SK-N-SH treated with all-trans-retinoic acid at 6 μM for 48 hours (cell line): ENCODE results near the gene ARMC7.

Experiments used
- CSDC2 ChIP-seq: fragments of 250-450 bp; sonication (Bioruptor Pico); IDR thresholded peaks from 2 replicates; pipeline ENCODE4 v1.5.0; 2020; ENCODE audit warnings: mild to moderate bottlenecking, moderate library complexity
- CSRNP3 ChIP-seq: fragments of 250-450 bp; sonication (Bioruptor Pico); IDR thresholded peaks from 2 replicates; pipeline ENCODE4 v1.5.1; 2021; ENCODE audit warnings: mild to moderate bottlenecking, moderate library complexity
- GLIS3 ChIP-seq: fragments of 250-450 bp; sonication (Bioruptor Pico); IDR thresholded peaks from 2 replicates; pipeline ENCODE4 v1.5.0; 2020; ENCODE audit warnings: mild to moderate bottlenecking, moderate library complexity
- ISL1 ChIP-seq: fragments of 250-450 bp; sonication (Bioruptor Pico); IDR thresholded peaks from 2 replicates; pipeline ENCODE4 v2.1.2; 2022; ENCODE audit warnings: mild to moderate bottlenecking, moderate library complexity
- OSR1 ChIP-seq: fragments of 250-450 bp; sonication (Bioruptor Pico); IDR thresholded peaks from 2 replicates; pipeline ENCODE4 v1.8.0; 2022; ENCODE audit warnings: moderate library complexity, mild to moderate bottlenecking, inconsistent platforms
- RARB ChIP-seq: fragments of 250-450 bp; sonication (Bioruptor Pico); IDR thresholded peaks from 2 replicates; pipeline ENCODE4 v1.8.0; 2021; ENCODE audit warnings: mild to moderate bottlenecking, moderate library complexity
- TCF4 ChIP-seq: fragments of 250-450 bp; sonication (Bioruptor Pico); IDR thresholded peaks from 2 replicates; pipeline ENCODE4 v1.8.0; 2021; ENCODE audit warnings: mild to moderate bottlenecking, moderate library complexity, borderline replicate concordance
- ZC3H10 ChIP-seq: fragments of 250-450 bp; sonication (Bioruptor Pico); IDR thresholded peaks from 2 replicates; pipeline ENCODE4 v1.5.1; 2021; ENCODE audit warnings: mild to moderate bottlenecking, moderate library complexity
- ZFP30 ChIP-seq: fragments of 450-650 bp; formaldehyde crosslinking; IDR thresholded peaks from 2 replicates; pipeline ENCODE4 v1.5.0; 2022; ENCODE audit warnings: mild to moderate bottlenecking, moderate library complexity

GRCh38 chr17:75097865-75098264 is 11.9 kb upstream of the ARMC7 start:
- TF ChIP-seq CSRNP3 (CRISPR knock-in tag) (no peak), TCF4 (CRISPR knock-in tag) (no peak), ISL1 (CRISPR knock-in tag) (no peak), GLIS3 (CRISPR knock-in tag) (no peak), ZFP30 (no peak), OSR1 (CRISPR knock-in tag) (no peak), CSDC2 (CRISPR knock-in tag) (no peak), RARB (CRISPR knock-in tag) (no peak), ZC3H10 (CRISPR knock-in tag) (no peak)
